Right lobe of liver (tissue), 6 donors: ENCODE measurements around the gene RAB5B. TPM values are rescaled to one million over a fixed set of nuclear protein-coding genes. Genes with fewer than 3 reads are reported as not detected.
"Not testable (repeated sequence)": the region's sequence is repeated elsewhere in the genome, so short reads cannot be mapped to it uniquely, and the experiment has no call there.

ENCODE experiments used
- ATAC-seq, 4 donors: fragments of 200-7000 bp; cut with Tn5 transposase; one replicate each; pipeline ENCODE4 v1.9.1; 2020; ENCODE audit warnings: mild to moderate bottlenecking in 4 of 4, moderate library complexity in 4 of 4
- DNase-seq, 3 donors: peaks; one replicate each; pipeline ENCODE4 v3.0.0-alpha.2; 2020
- H3K27ac ChIP-seq, 3 donors: fragments of 200-600 bp; one replicate each; pipeline ENCODE4 v1.8.0; 2022
- H3K27me3 ChIP-seq, 2 donors: fragments of 200-600 bp; one replicate each; pipeline ENCODE4 v1.8.0; 2022
- H3K36me3 ChIP-seq, 4 donors: fragments of 200-600 bp; sonication (generic) in 1 of 4; one replicate each; pipeline versions ENCODE4 v1.5.1 to v1.8.0; 2017 to 2022; ENCODE audit warnings: control low read depth in 1 of 4
- H3K4me1 ChIP-seq, 4 donors: fragments of 200-600 bp; sonication (generic) in 1 of 4; one replicate each; pipeline versions ENCODE4 v1.5.1 to v1.8.0; 2017 to 2022; ENCODE audit warnings: control low read depth in 1 of 4
- H3K4me3 ChIP-seq, 3 donors: fragments of 200-600 bp; one replicate each; pipeline ENCODE4 v1.8.0; 2022
- H3K9me3 ChIP-seq, 4 donors: fragments of 200-600 bp; sonication (generic) in 1 of 4; one replicate each; pipeline versions ENCODE4 v1.5.1 to v1.8.0; 2017 to 2022; ENCODE audit warnings: control low read depth in 1 of 4
- CTCF ChIP-seq, 4 donors: fragments of 200-600 bp in 3 of 4; fragments of 450-650 bp in 1 of 4; IDR thresholded peaks; one replicate each; pipeline versions ENCODE4 v1.5.1 to v1.8.0; 2016 to 2022; ENCODE audit warnings: antibody characterized with exemption in 4 of 4, mild to moderate bottlenecking in 2 of 4
- POLR2A ChIP-seq: fragments of 450-650 bp; IDR thresholded peaks from one replicate; pipeline ENCODE4 v1.6.1; 2017; ENCODE audit warnings: antibody characterized with exemption, mild to moderate bottlenecking
- WGBS: methylation state at CpG from one replicate; pipeline ENCODE4 v1.1.6; 2018; ENCODE audit warnings: low coverage, low lambda C conversion rate; ENCODE audit not compliant: insufficient coverage; ENCODE audit errors: missing lambda C conversion rate; 5-methylcytosine and 5-hydroxymethylcytosine counted together
- intact Hi-C, 2 donors: fragments of 100-400 bp; cut with DNase I; formaldehyde crosslinking; loops; one replicate each; pipeline versions ENCODE4 v1.11.2 to v1.14.1; 2022
- total RNA-seq, 6 experiments: library from RNA; depleted of rRNA in 2 of 6; stranded (reverse); fragments of >200 nt in 2 of 6; fragmentation: NEBNext Ultra II Directional in 3 of 6; extraction: Animal tissue kit (Norgen Biotek cat#: 25700) in 3 of 6; gene quantifications; one replicate each; pipeline versions ENCODE4 v1.1.0 to v1.2.4, GENCODE V29; 2016 to 2023
- donor health status: DM: no; HTN: yes; CAD: no.
- donor health status: DM: no; HTN: no; CAD: no.
- donor health status: DM: no; HTN: no; CAD: no.
- donor health status: DM: no; HTN: yes; CAD: no.
- donor health status: DM: no; HTN: yes; CAD: no.

Gene RAB5B
- total RNA-seq, 6 experiments from 2014 or later, result 36.5 to 60.7 (median 51.6) TPM

- Histone ChIP-seq H3K27me3 (no peaks in the 10 kb centered on the region), H3K36me3 (no peaks in the 10 kb centered on the region), H3K4me1 (peaks cover 0 to 16% (median 5%) of the 10 kb centered on the region in 4 donors), H3K4me3 (peak overlapping the region; percentile 96 to 100 (median 99)), H3K9me3 (no peaks in the 10 kb centered on the region), H3K27ac (peak overlapping the region; percentile 90 to 95 (median 93))
- under 1% methylated on average over 14 of the region's 15 CpGs for WGBS
- intact Hi-C loops, result no loop called here
- ATAC-seq, result peak; percentile 28 to 55 (median 40)
- TF ChIP-seq CTCF (IDR thresholded peaks at IDR 0.05) (no peak), POLR2A (peak; percentile 21)
- no peak for DNase-seq
Measured at GRCh38 chr12:55974308-55974730, 441 bp downstream of the RAB5B start.

- ATAC-seq, result no peak
- H3K4me1 ChIP-seq, result peaks cover 0 to 9% (median 0%) of the 10 kb centered on the region in 4 donors
- no peaks in the 10 kb centered on the region for H3K9me3 ChIP-seq
- TF ChIP-seq CTCF (IDR thresholded peaks at IDR 0.05), result no peak
- no peak for TF ChIP-seq POLR2A
- intact Hi-C loops, result no loop called here
- no peaks in the 10 kb centered on the region for H3K27me3 ChIP-seq
- H3K4me3 ChIP-seq, result no peak overlapping the region
- H3K27ac ChIP-seq, result no peak overlapping the region
- peaks cover 0 to 2% (median under 1%) of the 10 kb centered on the region in 4 donors for H3K36me3 ChIP-seq
- no peak for DNase-seq
- WGBS, result 63% methylated on average over 2 of the region's 7 CpGs
Measured at GRCh38 chr12:55978393-55978792, 4.5 kb downstream of the RAB5B start.

- Histone ChIP-seq H3K4me3 (no peak overlapping the region), H3K27ac (no peak overlapping the region), H3K36me3 (peaks cover 0 to 7% (median 2%) of the 10 kb centered on the region in 4 donors), H3K27me3 (no peaks in the 10 kb centered on the region), H3K4me1 (peaks cover 0 to 9% (median 0%) of the 10 kb centered on the region in 4 donors), H3K9me3 (no peaks in the 10 kb centered on the region)
- TF ChIP-seq CTCF (IDR thresholded peaks at IDR 0.05) (no peak), POLR2A (no peak)
- ATAC-seq (no peak), DNase-seq (no peak)
- intact Hi-C loops, result no loop called here
- 82% methylated on average over 3 of the region's 3 CpGs for WGBS
Measured at GRCh38 chr12:55979069-55979468, 5.2 kb downstream of the RAB5B start.

GRCh38 chr12:55981882-55982281 lies 8.0 kb downstream of the RAB5B start:
- intact Hi-C loops, H3K4me3 ChIP-seq, H3K27ac ChIP-seq, H3K9me3 ChIP-seq, DNase-seq, H3K27me3 ChIP-seq, H3K4me1 ChIP-seq: not testable (repeated sequence)
- 64% methylated on average over 5 of the region's 5 CpGs for WGBS
- peak in 1 of 4 donors; percentile 65 for ATAC-seq
- H3K36me3 ChIP-seq, result peaks cover 0 to 25% (median 3%) of the 10 kb centered on the region in 4 donors

GRCh38 chr12:55982319-55982936 lies 8.6 kb downstream of the RAB5B start:
- Histone ChIP-seq H3K4me1 (no peaks in the 10 kb centered on the region), H3K9me3 (no peaks in the 10 kb centered on the region), H3K27ac (no peak overlapping the region), H3K27me3 (no peaks in the 10 kb centered on the region), H3K4me3 (no peak overlapping the region), H3K36me3 (peaks cover 0 to 31% (median 3%) of the 10 kb centered on the region in 4 donors)
- intact Hi-C loops, result no loop called here
- TF ChIP-seq CTCF (IDR thresholded peaks at IDR 0.05) (no peak), POLR2A (no peak)
- no peak for DNase-seq
- no peak for ATAC-seq
- 60% methylated on average over 3 of the region's 3 CpGs for WGBS
